Colon (tissue), 2 donors: ENCODE measurements around the gene XPA.

ENCODE experiments used
- FAIRE-seq: peaks from 2 replicates; lab custom pipeline; 2012; peaks lifted over from hg19 to GRCh38; lab: Jason Lieb, UNC
- donor health status: control.
- donor health status: control.

Gene XPA

DNA sequence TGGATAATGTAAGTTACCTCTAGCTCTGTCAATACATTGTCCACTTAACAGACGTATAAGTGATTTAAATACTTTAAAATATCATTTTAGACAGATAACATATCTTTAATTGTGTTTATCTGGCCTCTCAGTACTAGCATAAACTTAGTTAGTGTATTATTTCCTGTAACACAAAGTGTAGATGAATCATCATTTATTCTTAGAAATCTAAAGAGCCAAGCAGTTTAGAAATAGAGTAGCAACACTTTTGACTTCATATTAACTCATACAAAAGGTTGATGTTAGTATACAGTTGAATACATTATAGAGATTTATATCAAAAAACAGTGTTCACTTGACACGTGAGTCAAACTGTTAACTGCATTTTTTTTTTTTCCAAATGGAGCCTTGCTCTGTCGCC is 45.5 kb downstream of the XPA start:
- no peak for FAIRE-seq

DNA sequence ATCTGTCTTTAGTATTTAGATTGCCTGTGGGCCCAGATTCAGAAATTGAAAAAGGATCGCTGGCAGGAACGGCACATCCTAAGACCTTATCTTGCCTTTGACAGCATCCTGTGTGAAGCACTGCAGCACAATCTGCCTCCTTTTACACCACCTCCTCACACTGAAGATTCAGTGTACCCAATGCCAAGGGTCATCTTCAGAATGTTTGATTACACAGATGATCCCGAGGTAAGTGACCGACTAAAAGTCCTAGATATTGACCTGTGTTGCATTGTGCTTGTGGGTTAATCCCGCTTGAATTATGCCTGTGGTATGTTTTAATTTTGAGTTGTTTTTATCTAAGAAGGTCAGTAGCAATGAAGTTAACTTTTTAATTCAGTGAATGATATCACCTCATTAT is 49.1 kb downstream of the XPA start:
- no peak for FAIRE-seq

DNA sequence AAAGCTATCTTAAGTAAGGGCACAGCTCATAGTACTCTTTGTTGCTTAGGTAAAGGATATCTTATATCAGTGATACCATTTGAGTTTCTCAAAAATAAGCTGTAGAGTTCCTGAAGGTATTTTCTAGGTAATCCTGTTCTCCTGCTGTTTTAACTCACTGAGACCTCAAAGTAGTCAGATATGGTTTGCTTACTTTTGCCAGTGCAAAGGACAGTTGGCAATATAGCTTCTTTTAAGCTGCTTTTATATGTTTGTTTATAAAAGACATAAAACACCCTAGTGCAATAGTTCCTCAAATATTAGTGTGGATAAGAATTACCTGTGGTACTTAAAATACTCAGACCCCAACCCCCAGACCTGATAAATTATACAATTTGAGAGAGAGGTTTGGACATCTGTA is 51.4 kb downstream of the XPA start:
- no peak for FAIRE-seq

DNA sequence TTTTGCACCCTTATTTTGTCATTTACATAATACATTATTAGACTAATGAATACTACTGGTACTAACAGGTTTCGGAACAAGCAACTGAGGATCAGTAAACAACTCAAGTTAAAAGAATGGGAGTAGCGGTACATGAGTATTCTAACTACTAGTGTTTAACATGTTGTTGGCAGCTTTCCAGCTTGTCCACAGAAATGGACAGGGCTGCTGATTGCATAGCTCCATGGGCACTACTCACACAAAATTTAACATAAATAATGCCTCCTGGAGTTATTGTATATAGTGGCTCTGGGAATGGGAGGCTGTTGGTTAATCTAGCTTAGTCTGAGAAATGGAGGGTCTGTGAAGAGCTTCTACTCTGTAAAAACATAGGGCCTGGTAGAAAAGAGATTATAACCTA is 56.8 kb downstream of the XPA start:
- no peak for FAIRE-seq

DNA sequence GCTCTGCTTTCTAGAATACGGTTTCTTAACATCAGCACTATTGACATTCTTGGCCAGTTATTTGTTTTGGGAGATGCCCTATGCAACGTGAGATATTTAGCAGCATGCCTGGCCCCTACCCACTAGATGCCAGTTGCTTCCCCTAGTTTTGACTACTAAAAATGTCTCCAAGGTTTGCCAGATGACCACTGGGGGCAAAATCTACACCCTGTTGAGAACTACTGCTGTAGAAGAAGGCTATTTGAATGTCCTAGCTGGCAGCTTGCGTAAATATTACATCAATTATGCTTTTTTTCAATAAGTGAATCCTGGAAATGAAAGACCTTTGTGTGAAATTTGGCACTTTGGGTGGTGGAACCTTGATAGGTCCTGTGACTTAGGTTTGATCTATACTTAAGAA is 58.5 kb downstream of the XPA start:
- FAIRE-seq = no peak

DNA sequence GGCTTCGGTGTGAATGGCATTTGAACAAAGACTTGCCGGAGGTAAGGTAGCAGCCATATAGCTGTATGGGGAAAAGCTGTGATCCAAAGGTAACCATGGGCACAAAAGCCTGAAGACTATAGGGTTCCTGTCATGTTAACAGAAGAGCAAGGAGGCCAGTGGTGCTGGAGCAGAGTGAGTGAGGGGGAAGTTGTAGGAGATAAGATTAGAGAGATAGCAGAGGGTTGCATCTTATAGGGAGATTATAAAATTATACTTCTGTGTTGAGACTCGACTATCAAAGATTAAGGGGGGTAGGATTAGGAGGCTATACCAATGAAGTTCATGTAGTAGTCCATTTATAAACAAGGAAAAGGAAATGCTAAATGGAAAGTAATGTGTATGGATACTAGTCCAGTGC is 60.2 kb downstream of the XPA start:
- FAIRE-seq = no peak

DNA sequence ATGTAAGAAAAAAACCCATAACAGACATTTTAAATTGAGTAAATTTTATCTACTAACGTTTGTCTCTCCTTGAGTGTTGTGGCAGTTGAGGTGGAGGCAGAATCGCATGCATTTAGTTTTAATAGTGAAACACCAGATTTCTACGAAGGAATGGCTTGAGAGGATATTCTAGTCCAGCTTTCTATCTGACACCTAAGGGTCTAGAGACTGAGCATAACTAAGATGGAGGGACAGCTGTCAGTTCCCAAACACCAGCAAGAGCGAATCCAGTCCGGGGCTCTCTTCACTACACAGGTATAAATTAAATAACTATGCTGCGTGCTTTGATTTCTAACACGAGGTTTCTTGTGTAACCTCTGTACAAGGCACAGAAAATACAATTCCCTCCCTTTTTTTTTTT is 62.1 kb downstream of the XPA start:
- no peak for FAIRE-seq

DNA sequence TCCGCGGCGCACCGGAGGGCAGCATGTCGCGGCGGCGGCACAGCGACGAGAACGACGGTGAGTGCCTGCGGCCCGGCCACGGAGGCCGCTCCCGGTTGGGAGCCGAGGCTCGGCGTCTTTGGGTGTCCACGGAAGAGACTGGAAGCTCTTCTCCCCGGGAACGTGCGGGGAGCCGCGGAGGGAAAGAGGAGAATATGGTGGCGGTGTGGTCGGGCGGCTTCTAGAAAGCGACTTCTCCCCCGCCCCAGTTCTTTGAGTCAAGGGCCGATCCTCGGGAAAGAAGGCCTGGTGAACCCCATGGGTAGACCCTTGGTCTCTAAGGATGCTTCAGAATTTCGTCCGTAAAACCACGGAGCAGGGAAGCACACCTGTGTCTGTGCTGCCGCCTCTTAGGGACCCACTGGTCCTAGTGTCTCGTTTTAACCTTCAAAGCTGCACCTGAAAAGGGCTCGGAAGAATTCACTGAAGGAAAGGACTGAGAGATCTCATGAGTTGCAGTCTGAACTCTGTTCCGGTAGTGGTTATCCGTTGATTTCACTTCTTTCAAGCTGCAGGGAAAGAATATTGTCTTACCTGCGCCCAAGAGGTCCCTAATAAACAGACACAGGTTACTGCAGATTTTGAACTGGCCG is 63.2 kb downstream of the XPA start:
- no peak for FAIRE-seq

DNA sequence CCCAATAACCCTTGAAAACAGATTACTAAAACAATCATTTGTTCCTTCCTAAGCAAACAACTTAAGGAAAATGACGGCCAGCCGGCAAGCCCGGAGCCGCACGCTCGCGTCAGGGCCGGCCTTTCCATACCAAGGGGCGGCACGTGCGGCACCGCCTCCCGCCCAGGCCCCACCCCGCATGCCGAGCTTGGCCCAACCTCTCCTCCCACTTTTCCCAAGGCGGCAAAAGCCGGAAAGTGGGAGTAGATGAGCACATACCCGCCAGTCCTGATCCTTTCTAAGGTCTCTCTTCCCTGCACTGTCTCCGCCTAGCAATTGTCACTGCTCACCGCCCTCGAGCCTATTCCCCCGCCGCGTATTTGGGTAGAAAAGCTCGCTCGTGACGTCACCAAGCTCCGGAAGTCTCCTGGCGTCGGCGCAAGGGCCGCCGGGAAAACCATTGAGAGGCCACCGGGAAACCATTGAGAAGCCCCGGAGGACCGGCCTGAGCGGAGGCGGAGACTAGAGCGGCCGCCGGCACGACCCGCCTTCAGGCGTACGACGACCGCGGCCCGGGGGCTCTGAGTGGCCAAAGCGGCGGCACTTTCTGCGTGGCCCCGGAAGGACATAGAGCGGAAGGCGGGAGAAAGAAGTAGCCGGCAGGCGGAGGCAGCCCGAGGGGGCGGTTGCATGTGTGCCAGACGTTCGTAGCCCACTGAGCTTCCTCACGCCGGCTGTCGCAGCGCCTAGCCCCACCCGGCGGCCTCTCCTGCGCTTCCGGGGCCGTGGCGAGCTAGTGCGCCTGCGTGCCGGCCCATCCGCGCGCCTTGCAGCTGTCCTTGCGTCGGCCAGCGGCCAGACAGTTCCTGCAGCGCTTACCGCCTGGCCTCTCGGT is 63.9 kb downstream of the XPA start, which contains the start of the genes NCBP1 and TSTD2:
Gene NCBP1 (plus strand): TSS at position 837 of the 874 bp plus-strand sequence. CDS start 61 bp downstream, outside the sequence.
Gene TSTD2 (minus strand): TSS at position 384 of the 874 bp plus-strand sequence. CDS start 5,806 bp downstream, outside the sequence.
- FAIRE-seq = no peak

DNA sequence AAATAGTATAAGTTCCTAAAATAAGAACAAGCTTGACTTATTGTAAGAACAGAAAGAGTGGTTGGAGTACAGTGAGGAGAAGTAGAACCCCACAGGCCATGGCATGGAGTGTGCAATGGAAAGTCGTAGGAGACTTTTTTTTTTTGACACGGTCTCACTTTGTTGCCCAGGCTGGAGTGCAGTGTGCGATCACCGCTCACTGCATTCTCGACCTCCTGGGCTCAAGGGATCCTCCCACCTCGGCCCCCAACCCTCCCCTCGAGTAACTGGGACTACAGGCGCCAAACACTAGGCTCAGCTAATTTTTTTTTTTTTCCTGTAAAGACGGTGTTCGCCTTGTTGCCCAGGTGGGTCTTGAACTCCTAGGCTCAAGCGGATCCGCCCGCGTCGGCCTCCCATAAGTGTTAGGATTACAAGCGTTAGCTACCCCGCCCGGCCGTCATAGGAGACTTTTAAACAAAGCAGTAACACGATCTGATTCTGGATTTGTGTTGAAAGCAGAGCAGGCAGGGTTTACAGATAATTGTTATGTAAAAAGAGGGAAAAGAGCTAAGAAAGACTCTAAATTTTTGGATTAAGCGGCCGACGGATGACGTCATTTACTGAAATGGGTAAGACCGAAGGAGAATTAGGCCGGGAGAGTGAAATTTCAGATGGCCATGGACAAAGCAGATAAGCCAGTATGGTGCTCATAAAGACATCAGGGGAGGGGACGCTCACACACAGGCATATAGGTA is 64.7 kb downstream of the XPA start:
- no peak for FAIRE-seq

DNA sequence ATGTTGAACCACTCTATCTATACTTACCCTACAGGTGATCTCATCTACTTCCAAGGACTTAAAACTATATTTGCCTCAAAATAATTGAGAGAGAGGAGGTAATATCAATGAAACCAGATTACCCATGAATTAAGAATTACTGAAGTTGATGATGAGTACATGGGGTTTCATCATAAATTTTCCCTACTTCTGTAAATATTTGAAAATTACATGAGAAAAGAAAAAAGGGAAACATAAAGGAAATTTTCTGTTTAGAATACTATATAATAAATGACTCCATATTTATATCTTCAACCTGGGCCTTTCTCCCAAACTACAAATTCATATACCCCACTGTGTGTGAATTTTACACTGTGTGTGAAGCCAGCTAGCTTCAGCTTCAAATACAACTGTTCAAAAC is 66.5 kb downstream of the XPA start:
- FAIRE-seq = no peak

DNA sequence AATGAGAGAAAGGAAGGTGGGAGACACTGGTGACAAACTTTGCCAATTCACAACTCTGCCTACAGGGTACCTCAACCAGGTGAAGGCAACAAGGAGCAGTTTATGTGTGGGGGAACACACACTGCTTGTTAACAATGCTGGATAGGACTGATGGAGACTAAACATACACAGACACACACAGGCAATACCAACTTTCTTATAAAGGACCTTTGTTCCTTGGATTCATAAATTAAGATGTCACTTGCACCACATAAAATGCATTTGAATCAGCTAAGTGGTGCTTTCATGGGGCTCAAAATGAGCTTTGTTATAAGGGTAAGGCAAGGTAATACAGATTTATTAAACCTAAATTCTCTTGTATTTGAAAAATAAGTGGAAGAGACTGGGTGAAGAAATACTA is 68.0 kb downstream of the XPA start:
- no peak for FAIRE-seq

DNA sequence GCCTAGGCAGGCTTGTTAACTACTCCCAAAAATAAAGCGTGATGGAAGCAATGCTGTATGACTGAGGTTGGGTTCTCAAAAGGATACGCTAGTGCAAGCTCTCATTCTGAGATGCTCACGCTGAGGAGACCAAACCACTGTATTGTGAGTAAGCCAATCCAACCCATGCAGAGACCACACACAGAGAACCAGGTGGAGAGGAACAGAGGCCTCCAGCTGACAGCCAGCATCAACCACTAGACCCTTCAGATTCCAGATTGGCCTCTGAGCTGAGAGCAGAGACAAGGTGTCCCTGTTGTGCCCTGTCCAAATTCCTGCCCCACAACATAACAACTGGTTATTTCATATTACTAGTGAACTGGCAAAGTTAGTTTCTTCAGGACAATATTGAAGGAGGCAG is 68.5 kb downstream of the XPA start:
- FAIRE-seq = no peak

DNA sequence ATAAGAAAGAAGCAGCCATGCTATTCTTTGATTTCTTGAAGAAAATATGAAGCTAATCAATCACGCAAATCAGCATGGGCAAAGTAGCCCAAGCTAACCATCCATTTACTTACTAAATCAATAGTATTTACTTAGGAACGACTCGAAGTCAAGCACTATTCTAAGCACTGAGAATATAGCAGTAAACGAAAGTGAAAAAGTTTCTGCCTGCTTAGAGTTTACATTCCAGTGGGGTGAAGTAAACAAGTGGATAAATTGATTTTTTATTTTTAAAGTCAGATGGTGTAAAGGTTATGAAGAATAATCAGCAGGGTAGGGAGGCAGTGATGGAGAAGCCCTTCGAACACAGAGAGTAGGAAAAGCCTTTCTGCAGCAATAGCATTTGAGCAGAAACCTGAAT is 69.5 kb downstream of the XPA start:
- no peak for FAIRE-seq

DNA sequence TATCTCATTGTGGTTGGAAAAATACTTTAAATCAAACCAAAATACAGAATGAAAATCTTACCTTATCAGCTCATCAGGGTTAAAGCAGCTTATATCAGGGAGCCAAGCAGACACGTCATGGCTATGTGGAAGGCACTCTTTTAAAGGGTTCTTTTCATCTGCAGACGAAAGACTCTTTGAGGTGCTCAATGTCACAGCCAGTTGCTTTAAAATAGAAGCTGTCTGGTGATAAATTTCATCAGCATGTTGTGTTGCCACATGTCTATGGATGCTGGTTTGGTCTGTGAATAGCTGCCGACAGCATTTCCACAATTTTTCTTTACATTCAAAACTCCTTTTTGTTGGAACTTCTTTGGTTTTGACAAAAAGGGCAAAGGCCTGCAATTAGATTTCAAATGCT is 71.5 kb downstream of the XPA start:
- FAIRE-seq = no peak
